Erythroblast (primary cell): ENCODE data around the gene AS3MT.

Experiments used
- GATA1 ChIP-seq: IDR thresholded peaks from 2 replicates; pipeline ENCODE4 v1.6.1; 2011; ENCODE audit warnings: low read depth, mild to moderate bottlenecking, control low read depth, low read length, moderate library complexity
- POLR2A ChIP-seq: IDR thresholded peaks from 2 replicates; pipeline ENCODE4 v1.6.1; 2011; ENCODE audit warnings: mild to moderate bottlenecking, low read length

- TF ChIP-seq POLR2A (no peak), GATA1 (no peak)
These were observed 80.6 kb downstream of the AS3MT start for GRCh38 chr10:102949916-102950315.
